H1 (cell line): ENCODE results near the gene OR52R1. TPM values are rescaled to one million over a fixed set of nuclear protein-coding genes. Genes with fewer than 3 reads are reported as not detected.

Experiments used
- ASH2L ChIP-seq: fragments of 200-600, 300-600 bp; sonication (generic); IDR thresholded peaks from one replicate; pipeline ENCODE4 v1.7.1; 2017; ENCODE audit warnings: low read length
- CTBP2 ChIP-seq: IDR thresholded peaks from 2 replicates; pipeline ENCODE4 v1.7.0; 2011; ENCODE audit warnings: borderline replicate concordance, mild to moderate bottlenecking, moderate library complexity, mixed read lengths, low read length; ENCODE audit not compliant: insufficient read depth, insufficient read length
- GTF2F1 ChIP-seq: IDR thresholded peaks from 2 replicates; pipeline ENCODE4 v1.6.1; 2012; ENCODE audit warnings: low read depth, low read length, improper control_type of control experiment, borderline replicate concordance
- NANOG ChIP-seq: IDR thresholded peaks from 2 replicates; pipeline ENCODE4 v1.6.1; 2011; ENCODE audit warnings: low read length, low read depth, mild to moderate bottlenecking, inconsistent platforms; ENCODE audit not compliant: insufficient read depth, poor library complexity, severe bottlenecking
- SAP30 ChIP-seq: fragments of 300-600 bp; sonication (generic); IDR thresholded peaks from 2 replicates; pipeline ENCODE4 v1.7.1; 2012; ENCODE audit warnings: low read length, moderate library complexity, mild to moderate bottlenecking, inconsistent platforms; ENCODE audit not compliant: insufficient read depth, insufficient replicate concordance
- SIX5 ChIP-seq: IDR thresholded peaks from 2 replicates; pipeline ENCODE4 v1.6.1; 2011; ENCODE audit warnings: mild to moderate bottlenecking, low read depth, low read length
- TAF7 ChIP-seq: optimal IDR thresholded peaks from 2 replicates; pipeline ENCODE3; 2011; ENCODE audit warnings: low read depth, mild to moderate bottlenecking, inconsistent platforms, low read length, moderate library complexity, borderline replicate concordance
- TBP ChIP-seq: IDR thresholded peaks from 2 replicates; pipeline ENCODE4 v1.6.1; 2011; ENCODE audit warnings: low read depth, low read length, improper control_type of control experiment
- ZNF274 ChIP-seq: IDR thresholded peaks from 2 replicates; pipeline ENCODE4 v1.7.0; 2012; ENCODE audit warnings: low read length, borderline replicate concordance; ENCODE audit errors: extremely low read depth
- polyA plus RNA-seq, 7 experiments: library from polyadenylated mRNA; depleted of rRNA in 3 of 7; stranded (reverse) in 5 of 7; unstranded in 2 of 7; fragments of >200 nt in 5 of 7; fragments of 200-250 nt in 2 of 7; gene quantifications; 1 replicate in 5 of 7; 2 replicates in 1 of 7; 4 replicates in 1 of 7; pipeline versions ENCODE4 v1.2.1 to v1.2.3, GENCODE V29; 2011 to 2013; ENCODE audit warnings: missing spikeins in 2 of 7, mixed read lengths in 2 of 7
- total RNA-seq: library from RNA; stranded (reverse); fragmentation: NEBNext Ultra II Directional; extraction: Animal tissue kit (Norgen Biotek cat#: 25700); gene quantifications from 2 replicates; pipeline ENCODE4 v1.2.1, GENCODE V29; 2021
- TF ChIP-seq, protein P1 (sequence below): fragments of 300-600 bp; sonication (generic); IDR thresholded peaks from 2 replicates; pipeline ENCODE4 v1.7.1; 2012; ENCODE audit warnings: low read length, moderate library complexity, mild to moderate bottlenecking, inconsistent platforms; ENCODE audit not compliant: insufficient replicate concordance

The OR52R1 gene
- total and polyA plus RNA-seq, 2 of the 8 experiments (the other 6 are each of a cell fraction or from before 2014, with no cell fraction given): not detected

DNA sequence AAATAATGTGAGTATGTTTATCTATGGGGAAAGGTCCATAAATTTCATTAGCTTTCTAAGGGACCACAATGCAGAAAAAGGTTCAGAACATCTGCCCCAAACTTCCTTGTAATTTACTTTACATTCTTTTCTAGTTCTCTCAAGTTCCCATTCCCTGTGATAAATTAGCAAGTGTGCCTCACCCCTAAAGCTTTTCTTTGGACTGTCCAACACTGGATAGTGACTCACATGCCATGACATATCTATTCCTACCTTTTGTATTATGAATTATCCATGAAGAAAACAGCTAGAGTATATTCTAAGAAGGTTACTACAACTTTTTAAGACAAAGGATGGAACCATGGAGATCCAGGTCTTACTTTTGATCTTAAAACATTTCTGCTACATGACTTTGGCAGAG lies 36.1 kb downstream of the OR52R1 start (continued):
- TF ChIP-seq TAF7: no peak
- no peak for TF ChIP-seq NANOG
- TF ChIP-seq ZNF274: no peak
- TF ChIP-seq TBP: no peak
- TF ChIP-seq GTF2F1: no peak
- no peak for TF ChIP-seq SAP30
- TF ChIP-seq CTBP2: no peak
- TF ChIP-seq, protein P1, sequence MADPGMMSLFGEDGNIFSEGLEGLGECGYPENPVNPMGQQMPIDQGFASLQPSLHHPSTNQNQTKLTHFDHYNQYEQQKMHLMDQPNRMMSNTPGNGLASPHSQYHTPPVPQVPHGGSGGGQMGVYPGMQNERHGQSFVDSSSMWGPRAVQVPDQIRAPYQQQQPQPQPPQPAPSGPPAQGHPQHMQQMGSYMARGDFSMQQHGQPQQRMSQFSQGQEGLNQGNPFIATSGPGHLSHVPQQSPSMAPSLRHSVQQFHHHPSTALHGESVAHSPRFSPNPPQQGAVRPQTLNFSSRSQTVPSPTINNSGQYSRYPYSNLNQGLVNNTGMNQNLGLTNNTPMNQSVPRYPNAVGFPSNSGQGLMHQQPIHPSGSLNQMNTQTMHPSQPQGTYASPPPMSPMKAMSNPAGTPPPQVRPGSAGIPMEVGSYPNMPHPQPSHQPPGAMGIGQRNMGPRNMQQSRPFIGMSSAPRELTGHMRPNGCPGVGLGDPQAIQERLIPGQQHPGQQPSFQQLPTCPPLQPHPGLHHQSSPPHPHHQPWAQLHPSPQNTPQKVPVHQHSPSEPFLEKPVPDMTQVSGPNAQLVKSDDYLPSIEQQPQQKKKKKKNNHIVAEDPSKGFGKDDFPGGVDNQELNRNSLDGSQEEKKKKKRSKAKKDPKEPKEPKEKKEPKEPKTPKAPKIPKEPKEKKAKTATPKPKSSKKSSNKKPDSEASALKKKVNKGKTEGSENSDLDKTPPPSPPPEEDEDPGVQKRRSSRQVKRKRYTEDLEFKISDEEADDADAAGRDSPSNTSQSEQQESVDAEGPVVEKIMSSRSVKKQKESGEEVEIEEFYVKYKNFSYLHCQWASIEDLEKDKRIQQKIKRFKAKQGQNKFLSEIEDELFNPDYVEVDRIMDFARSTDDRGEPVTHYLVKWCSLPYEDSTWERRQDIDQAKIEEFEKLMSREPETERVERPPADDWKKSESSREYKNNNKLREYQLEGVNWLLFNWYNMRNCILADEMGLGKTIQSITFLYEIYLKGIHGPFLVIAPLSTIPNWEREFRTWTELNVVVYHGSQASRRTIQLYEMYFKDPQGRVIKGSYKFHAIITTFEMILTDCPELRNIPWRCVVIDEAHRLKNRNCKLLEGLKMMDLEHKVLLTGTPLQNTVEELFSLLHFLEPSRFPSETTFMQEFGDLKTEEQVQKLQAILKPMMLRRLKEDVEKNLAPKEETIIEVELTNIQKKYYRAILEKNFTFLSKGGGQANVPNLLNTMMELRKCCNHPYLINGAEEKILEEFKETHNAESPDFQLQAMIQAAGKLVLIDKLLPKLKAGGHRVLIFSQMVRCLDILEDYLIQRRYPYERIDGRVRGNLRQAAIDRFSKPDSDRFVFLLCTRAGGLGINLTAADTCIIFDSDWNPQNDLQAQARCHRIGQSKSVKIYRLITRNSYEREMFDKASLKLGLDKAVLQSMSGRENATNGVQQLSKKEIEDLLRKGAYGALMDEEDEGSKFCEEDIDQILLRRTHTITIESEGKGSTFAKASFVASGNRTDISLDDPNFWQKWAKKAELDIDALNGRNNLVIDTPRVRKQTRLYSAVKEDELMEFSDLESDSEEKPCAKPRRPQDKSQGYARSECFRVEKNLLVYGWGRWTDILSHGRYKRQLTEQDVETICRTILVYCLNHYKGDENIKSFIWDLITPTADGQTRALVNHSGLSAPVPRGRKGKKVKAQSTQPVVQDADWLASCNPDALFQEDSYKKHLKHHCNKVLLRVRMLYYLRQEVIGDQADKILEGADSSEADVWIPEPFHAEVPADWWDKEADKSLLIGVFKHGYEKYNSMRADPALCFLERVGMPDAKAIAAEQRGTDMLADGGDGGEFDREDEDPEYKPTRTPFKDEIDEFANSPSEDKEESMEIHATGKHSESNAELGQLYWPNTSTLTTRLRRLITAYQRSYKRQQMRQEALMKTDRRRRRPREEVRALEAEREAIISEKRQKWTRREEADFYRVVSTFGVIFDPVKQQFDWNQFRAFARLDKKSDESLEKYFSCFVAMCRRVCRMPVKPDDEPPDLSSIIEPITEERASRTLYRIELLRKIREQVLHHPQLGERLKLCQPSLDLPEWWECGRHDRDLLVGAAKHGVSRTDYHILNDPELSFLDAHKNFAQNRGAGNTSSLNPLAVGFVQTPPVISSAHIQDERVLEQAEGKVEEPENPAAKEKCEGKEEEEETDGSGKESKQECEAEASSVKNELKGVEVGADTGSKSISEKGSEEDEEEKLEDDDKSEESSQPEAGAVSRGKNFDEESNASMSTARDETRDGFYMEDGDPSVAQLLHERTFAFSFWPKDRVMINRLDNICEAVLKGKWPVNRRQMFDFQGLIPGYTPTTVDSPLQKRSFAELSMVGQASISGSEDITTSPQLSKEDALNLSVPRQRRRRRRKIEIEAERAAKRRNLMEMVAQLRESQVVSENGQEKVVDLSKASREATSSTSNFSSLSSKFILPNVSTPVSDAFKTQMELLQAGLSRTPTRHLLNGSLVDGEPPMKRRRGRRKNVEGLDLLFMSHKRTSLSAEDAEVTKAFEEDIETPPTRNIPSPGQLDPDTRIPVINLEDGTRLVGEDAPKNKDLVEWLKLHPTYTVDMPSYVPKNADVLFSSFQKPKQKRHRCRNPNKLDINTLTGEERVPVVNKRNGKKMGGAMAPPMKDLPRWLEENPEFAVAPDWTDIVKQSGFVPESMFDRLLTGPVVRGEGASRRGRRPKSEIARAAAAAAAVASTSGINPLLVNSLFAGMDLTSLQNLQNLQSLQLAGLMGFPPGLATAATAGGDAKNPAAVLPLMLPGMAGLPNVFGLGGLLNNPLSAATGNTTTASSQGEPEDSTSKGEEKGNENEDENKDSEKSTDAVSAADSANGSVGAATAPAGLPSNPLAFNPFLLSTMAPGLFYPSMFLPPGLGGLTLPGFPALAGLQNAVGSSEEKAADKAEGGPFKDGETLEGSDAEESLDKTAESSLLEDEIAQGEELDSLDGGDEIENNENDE: no peak
- no peak for TF ChIP-seq SIX5
- TF ChIP-seq ASH2L: no peak
